K562 (cell line): Measurements from ENCODE around the gene SAMD4A. TPM values are rescaled to one million over a fixed set of nuclear protein-coding genes. Genes with fewer than 3 reads are reported as not detected.
A peak's percentile ranks its signal among the peaks of the same experiment; 100 is the strongest.

ENCODE experiments used
- ASH1L ChIP-seq: fragments of 450-650 bp; IDR thresholded peaks from 2 replicates; pipeline ENCODE4 v1.6.1; 2018; ENCODE audit warnings: borderline replicate concordance, mild to moderate bottlenecking, low read depth; ENCODE audit not compliant: partially characterized antibody
- CTBP1 ChIP-seq: fragments of 450-650 bp; IDR thresholded peaks from 2 replicates; pipeline ENCODE4 v1.6.1; 2016; ENCODE audit warnings: borderline replicate concordance
- FIP1L1 ChIP-seq: fragments of 200-400 bp; formaldehyde crosslinking; IDR thresholded peaks from 2 replicates; pipeline ENCODE4 v1.6.1; 2018; ENCODE audit warnings: mild to moderate bottlenecking, low read depth, low read length; ENCODE audit not compliant: poor library complexity, severe bottlenecking
- HMGN3 ChIP-seq: IDR thresholded peaks from 2 replicates; pipeline ENCODE4 v1.6.1; 2011; ENCODE audit warnings: borderline replicate concordance, low read depth, mild to moderate bottlenecking, mixed read lengths, low read length; ENCODE audit not compliant: insufficient read length; ENCODE audit errors: extremely low read depth
- MYNN ChIP-seq, 2 experiments: sonication (generic); formaldehyde crosslinking in 1 of 2; IDR thresholded peaks; 2 replicates each; pipeline versions ENCODE4 v1.5.0 to v1.6.1; 2016 to 2020; ENCODE audit warnings: antibody characterized with exemption in 1 of 2, missing genetic modification reagents in 1 of 2
- NR2C2 ChIP-seq, 2 experiments: fragments of 200-800 bp in 1 of 2; sonication (Bioruptor generic) in 1 of 2; sonication (generic) in 1 of 2; formaldehyde crosslinking in 1 of 2; IDR thresholded peaks; 2 replicates each; pipeline versions ENCODE4 v1.6.1 to v1.8.0; 2016 to 2022; ENCODE audit warnings: mild to moderate bottlenecking in 1 of 2, missing compliant biosample characterization in 1 of 2, missing genetic modification characterization in 1 of 2, missing genetic modification reagents in 1 of 2
- SIRT6 ChIP-seq: IDR thresholded peaks from one replicate; pipeline ENCODE4 v1.6.1; 2012; ENCODE audit warnings: low read depth, mild to moderate bottlenecking, control low read depth, inconsistent platforms, low read length, moderate library complexity
- ZNF124 ChIP-seq: sonication (generic); formaldehyde crosslinking; IDR thresholded peaks from 2 replicates; pipeline ENCODE4 v1.8.1; 2022; ENCODE audit warnings: missing genetic modification reagents
- ZSCAN29 ChIP-seq: fragments of 450-650 bp; IDR thresholded peaks from 2 replicates; pipeline ENCODE4 v1.6.1; 2017
- polyA plus RNA-seq, 8 experiments: library from polyadenylated mRNA; depleted of rRNA in 4 of 8; stranded (reverse) in 5 of 8; unstranded in 3 of 8; fragments of >200 nt; fragmentation: Nextera tagmentation in 2 of 8; fragmentation: Illumina TruSeq in 1 of 8; extraction: Ambion mirVana in 2 of 8; extraction: Trizol in 1 of 8; gene quantifications; 2 replicates each; pipeline versions ENCODE4 v1.2.1 to v1.2.3, GENCODE V29; 2011 to 2014; ENCODE audit warnings: inconsistent platforms in 1 of 8, missing spikeins in 1 of 8
- total RNA-seq, 7 experiments: library from RNA; depleted of rRNA in 6 of 7; stranded (reverse); fragments of >200 nt in 6 of 7; fragmentation: Illumina TruSeq in 2 of 7; extraction: Trizol in 2 of 7; gene quantifications; 2 replicates each; pipeline versions ENCODE4 v1.2.1 to v1.2.3, GENCODE V29; 2011 to 2021; ENCODE audit warnings: low replicate concordance in 1 of 7
- TF ChIP-seq, protein P1 (sequence below), 2 experiments: fragments of 450-650 bp; formaldehyde crosslinking in 1 of 2; IDR thresholded peaks; 2 replicates each; pipeline versions ENCODE4 v1.4.0 to v1.6.1; 2014 to 2020; ENCODE audit warnings: mild to moderate bottlenecking in 2 of 2, borderline replicate concordance in 1 of 2, low read depth in 1 of 2
- TF ChIP-seq, protein P2 (sequence below): fragments of 250-450 bp; sonication (Bioruptor Pico); IDR thresholded peaks from 2 replicates; pipeline ENCODE4 v1.4.0; 2020; ENCODE audit warnings: mild to moderate bottlenecking, moderate library complexity
- TF ChIP-seq, protein P3 (sequence below): IDR thresholded peaks from 2 replicates; pipeline ENCODE4 v1.6.1; 2012; ENCODE audit warnings: low read depth, low read length, improper control_type of control experiment, borderline replicate concordance

Gene SAMD4A
- total and polyA plus RNA-seq, 9 of the 15 experiments (the other 6 are each of a cell fraction or from before 2014, with no cell fraction given), result 0.66 to 6.8 (median 3.3) TPM

DNA sequence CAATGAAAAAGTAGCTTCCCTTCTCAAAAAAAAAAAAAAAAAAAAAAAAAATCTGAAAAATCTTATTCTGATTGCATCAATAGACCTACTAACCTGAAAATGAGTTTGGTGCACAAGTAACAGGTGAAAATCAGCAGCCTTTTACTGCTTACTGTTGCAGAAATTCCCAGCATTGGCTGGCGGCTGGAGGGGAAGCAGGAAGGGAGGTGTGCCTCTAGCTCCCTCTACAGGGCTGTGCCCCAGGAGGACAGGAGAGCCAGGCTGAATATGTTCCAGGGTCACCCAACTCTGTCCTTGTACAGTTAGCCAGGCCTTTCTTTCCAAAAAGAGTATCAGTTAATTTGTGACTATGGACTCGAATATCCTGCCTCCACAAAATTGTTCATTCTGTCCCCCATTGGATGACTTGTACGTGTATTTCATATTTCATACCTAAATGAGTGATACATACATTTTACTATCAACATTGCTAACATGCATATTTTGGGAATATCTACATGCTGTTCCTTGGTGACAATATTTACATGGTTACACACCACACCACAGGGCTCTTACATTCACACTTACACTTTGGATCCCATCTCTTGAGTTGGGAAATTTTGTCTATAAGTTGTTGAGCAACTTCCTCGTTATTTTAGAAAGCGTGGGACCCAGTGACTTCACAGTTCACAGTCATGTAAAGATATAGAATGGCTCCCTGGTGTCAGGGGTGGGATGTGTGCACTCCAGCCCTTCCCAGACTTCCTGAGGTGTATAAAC is 124.8 kb downstream of the SAMD4A start (continued):
- TF ChIP-seq, protein P1, sequence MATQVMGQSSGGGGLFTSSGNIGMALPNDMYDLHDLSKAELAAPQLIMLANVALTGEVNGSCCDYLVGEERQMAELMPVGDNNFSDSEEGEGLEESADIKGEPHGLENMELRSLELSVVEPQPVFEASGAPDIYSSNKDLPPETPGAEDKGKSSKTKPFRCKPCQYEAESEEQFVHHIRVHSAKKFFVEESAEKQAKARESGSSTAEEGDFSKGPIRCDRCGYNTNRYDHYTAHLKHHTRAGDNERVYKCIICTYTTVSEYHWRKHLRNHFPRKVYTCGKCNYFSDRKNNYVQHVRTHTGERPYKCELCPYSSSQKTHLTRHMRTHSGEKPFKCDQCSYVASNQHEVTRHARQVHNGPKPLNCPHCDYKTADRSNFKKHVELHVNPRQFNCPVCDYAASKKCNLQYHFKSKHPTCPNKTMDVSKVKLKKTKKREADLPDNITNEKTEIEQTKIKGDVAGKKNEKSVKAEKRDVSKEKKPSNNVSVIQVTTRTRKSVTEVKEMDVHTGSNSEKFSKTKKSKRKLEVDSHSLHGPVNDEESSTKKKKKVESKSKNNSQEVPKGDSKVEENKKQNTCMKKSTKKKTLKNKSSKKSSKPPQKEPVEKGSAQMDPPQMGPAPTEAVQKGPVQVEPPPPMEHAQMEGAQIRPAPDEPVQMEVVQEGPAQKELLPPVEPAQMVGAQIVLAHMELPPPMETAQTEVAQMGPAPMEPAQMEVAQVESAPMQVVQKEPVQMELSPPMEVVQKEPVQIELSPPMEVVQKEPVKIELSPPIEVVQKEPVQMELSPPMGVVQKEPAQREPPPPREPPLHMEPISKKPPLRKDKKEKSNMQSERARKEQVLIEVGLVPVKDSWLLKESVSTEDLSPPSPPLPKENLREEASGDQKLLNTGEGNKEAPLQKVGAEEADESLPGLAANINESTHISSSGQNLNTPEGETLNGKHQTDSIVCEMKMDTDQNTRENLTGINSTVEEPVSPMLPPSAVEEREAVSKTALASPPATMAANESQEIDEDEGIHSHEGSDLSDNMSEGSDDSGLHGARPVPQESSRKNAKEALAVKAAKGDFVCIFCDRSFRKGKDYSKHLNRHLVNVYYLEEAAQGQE (IDR thresholded peaks at IDR 0.05; ENCODE audit: borderline replicate concordance), result peak; percentile 58; the same call in 1 of the 2 replicates
- TF ChIP-seq, protein P1 (CRISPR knock-in tag; IDR thresholded peaks at IDR 0.05; ENCODE audit: low read depth), result no peak
- no peak for TF ChIP-seq SIRT6
- TF ChIP-seq ZSCAN29, result no peak
- no peak for TF ChIP-seq CTBP1
- no peak for TF ChIP-seq ASH1L
- TF ChIP-seq HMGN3, result no peak
- TF ChIP-seq, protein P2, sequence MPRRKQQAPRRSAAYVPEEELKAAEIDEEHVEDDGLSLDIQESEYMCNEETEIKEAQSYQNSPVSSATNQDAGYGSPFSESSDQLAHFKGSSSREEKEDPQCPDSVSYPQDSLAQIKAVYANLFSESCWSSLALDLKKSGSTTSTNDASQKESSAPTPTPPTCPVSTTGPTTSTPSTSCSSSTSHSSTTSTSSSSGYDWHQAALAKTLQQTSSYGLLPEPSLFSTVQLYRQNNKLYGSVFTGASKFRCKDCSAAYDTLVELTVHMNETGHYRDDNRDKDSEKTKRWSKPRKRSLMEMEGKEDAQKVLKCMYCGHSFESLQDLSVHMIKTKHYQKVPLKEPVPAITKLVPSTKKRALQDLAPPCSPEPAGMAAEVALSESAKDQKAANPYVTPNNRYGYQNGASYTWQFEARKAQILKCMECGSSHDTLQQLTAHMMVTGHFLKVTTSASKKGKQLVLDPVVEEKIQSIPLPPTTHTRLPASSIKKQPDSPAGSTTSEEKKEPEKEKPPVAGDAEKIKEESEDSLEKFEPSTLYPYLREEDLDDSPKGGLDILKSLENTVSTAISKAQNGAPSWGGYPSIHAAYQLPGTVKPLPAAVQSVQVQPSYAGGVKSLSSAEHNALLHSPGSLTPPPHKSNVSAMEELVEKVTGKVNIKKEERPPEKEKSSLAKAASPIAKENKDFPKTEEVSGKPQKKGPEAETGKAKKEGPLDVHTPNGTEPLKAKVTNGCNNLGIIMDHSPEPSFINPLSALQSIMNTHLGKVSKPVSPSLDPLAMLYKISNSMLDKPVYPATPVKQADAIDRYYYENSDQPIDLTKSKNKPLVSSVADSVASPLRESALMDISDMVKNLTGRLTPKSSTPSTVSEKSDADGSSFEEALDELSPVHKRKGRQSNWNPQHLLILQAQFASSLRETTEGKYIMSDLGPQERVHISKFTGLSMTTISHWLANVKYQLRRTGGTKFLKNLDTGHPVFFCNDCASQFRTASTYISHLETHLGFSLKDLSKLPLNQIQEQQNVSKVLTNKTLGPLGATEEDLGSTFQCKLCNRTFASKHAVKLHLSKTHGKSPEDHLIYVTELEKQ (CRISPR knock-in tag), result no peak
- TF ChIP-seq NR2C2 (CRISPR knock-in tag; IDR thresholded peaks at IDR 0.05), result no peak
- TF ChIP-seq NR2C2 (tag; IDR thresholded peaks at IDR 0.05), result no peak
- TF ChIP-seq, protein P3, sequence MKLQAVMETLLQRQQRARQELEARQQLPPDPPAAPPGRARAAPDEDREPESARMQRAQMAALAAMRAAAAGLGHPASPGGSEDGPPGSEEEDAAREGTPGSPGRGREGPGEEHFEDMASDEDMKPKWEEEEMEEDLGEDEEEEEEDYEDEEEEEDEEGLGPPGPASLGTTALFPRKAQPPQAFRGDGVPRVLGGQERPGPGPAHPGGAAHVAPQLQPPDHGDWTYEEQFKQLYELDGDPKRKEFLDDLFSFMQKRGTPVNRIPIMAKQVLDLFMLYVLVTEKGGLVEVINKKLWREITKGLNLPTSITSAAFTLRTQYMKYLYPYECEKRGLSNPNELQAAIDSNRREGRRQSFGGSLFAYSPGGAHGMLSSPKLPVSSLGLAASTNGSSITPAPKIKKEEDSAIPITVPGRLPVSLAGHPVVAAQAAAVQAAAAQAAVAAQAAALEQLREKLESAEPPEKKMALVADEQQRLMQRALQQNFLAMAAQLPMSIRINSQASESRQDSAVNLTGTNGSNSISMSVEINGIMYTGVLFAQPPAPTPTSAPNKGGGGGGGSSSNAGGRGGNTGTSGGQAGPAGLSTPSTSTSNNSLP, result no peak
- TF ChIP-seq ZNF124, result no peak
- TF ChIP-seq FIP1L1, result no peak
- TF ChIP-seq MYNN (IDR thresholded peaks at IDR 0.05), result no peak
- TF ChIP-seq MYNN (CRISPR knock-in tag; IDR thresholded peaks at IDR 0.05), result no peak
